Mammary epithelial cell (primary cell): ENCODE results near the gene PSPN.

ENCODE experiments used
- EZH2 ChIP-seq: IDR thresholded peaks from 2 replicates; pipeline ENCODE4 v1.6.1; 2012; ENCODE audit warnings: low read length, inconsistent platforms, borderline replicate concordance
- TF ChIP-seq, protein P1 (sequence below), 2 donors: IDR thresholded peaks in 1 of 2; conservative IDR thresholded peaks in 1 of 2; 2 replicates each; pipeline ENCODE4 v1.5.1; 2011 to 2012; ENCODE audit warnings: inconsistent platforms in 2 of 2, low read length in 2 of 2, mild to moderate bottlenecking in 2 of 2, control low read depth in 1 of 2, low read depth in 1 of 2; ENCODE audit not compliant: insufficient read depth in 1 of 2; ENCODE audit errors: extremely low read depth in 1 of 2

DNA sequence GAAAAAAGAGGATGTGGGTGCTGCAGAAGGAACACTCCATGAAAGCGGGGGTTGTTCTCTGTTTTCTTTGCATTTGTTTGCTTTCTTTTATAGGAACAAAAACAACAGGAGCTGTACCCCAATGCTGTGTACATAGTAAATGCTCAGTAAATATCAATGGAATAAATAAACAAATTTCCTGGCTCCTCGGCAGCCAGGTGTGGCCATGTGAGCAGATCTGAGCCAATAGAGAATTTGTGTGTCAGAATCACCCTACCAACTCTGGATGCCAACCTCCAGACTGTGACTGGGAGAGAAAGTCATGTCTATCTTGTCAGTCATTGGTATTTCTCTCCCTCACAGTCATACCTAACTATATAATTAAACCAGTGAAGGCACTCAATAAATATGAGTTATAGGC is 25.0 kb downstream of the PSPN start:
- TF ChIP-seq, protein P1, sequence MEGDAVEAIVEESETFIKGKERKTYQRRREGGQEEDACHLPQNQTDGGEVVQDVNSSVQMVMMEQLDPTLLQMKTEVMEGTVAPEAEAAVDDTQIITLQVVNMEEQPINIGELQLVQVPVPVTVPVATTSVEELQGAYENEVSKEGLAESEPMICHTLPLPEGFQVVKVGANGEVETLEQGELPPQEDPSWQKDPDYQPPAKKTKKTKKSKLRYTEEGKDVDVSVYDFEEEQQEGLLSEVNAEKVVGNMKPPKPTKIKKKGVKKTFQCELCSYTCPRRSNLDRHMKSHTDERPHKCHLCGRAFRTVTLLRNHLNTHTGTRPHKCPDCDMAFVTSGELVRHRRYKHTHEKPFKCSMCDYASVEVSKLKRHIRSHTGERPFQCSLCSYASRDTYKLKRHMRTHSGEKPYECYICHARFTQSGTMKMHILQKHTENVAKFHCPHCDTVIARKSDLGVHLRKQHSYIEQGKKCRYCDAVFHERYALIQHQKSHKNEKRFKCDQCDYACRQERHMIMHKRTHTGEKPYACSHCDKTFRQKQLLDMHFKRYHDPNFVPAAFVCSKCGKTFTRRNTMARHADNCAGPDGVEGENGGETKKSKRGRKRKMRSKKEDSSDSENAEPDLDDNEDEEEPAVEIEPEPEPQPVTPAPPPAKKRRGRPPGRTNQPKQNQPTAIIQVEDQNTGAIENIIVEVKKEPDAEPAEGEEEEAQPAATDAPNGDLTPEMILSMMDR (conservative IDR thresholded peaks at IDR 0.05 in 1 of 2, IDR thresholded peaks at IDR 0.05 in 1 of 2; ENCODE audit: extremely low read depth in 1 of 2, insufficient read depth in 1 of 2, low read depth in 1 of 2, low read length in 2 of 2) = no peak
- no peak for TF ChIP-seq EZH2
